GM12801 (cell line): Measurements from ENCODE around the gene CKAP4.

Source experiments
- CTCF ChIP-seq: IDR thresholded peaks from one replicate; pipeline ENCODE4 v1.5.1; 2011; ENCODE audit warnings: control low read depth; ENCODE audit not compliant: insufficient read length; ENCODE audit errors: extremely low read depth

Gene CKAP4

GRCh38 chr12:106255952-106256351 lies 8.1 kb upstream of the CKAP4 start:
- TF ChIP-seq CTCF, result no peak

- TF ChIP-seq CTCF, result no peak
These were observed 7.7 kb upstream of the CKAP4 start for GRCh38 chr12:106255493-106255892.

GRCh38 chr12:106254724-106255123 lies 6.9 kb upstream of the CKAP4 start:
- no peak for TF ChIP-seq CTCF

- TF ChIP-seq CTCF, result no peak
These were observed 4.0 kb upstream of the CKAP4 start for GRCh38 chr12:106251631-106252455.

- no peak for TF ChIP-seq CTCF
These were observed 1.8 kb upstream of the CKAP4 start for GRCh38 chr12:106249411-106250135.

- TF ChIP-seq CTCF, result no peak
These were observed 1.1 kb upstream of the CKAP4 start for GRCh38 chr12:106248846-106249371.

GRCh38 chr12:106248312-106248845 lies 559 bp upstream of the CKAP4 start:
- TF ChIP-seq CTCF, result no peak
